Glutamatergic neuron (in vitro differentiated cells): ENCODE data around the gene ACYP1. TPM values are rescaled to one million over a fixed set of nuclear protein-coding genes. Genes with fewer than 3 reads are reported as not detected.

Source experiments
- DNase-seq: peaks from one replicate; pipeline ENCODE4 v3.0.0; 2022
- H3K27ac Mint-ChIP-seq: one replicate; pipeline ENCODE4 v1.8.0; 2020; ENCODE audit warnings: mild to moderate bottlenecking, mixed read lengths, inconsistent platforms; ENCODE audit not compliant: unreplicated experiment
- H3K27me3 Mint-ChIP-seq: one replicate; pipeline ENCODE4 v1.8.0; 2020; ENCODE audit warnings: mild to moderate bottlenecking, moderate library complexity, mixed read lengths, inconsistent platforms; ENCODE audit not compliant: unreplicated experiment
- H3K36me3 Mint-ChIP-seq: one replicate; pipeline ENCODE4 v1.8.0; 2020; ENCODE audit warnings: mild to moderate bottlenecking, mixed read lengths, inconsistent platforms; ENCODE audit not compliant: unreplicated experiment
- H3K4me1 Mint-ChIP-seq: one replicate; pipeline ENCODE4 v1.8.0; 2020; ENCODE audit warnings: mild to moderate bottlenecking, low read depth, mixed read lengths, inconsistent platforms; ENCODE audit not compliant: unreplicated experiment
- H3K4me3 Mint-ChIP-seq: one replicate; pipeline ENCODE4 v1.8.0; 2020; ENCODE audit warnings: mild to moderate bottlenecking, mixed read lengths, inconsistent platforms; ENCODE audit not compliant: unreplicated experiment
- H3K9me3 Mint-ChIP-seq: one replicate; pipeline ENCODE4 v1.8.0; 2020; ENCODE audit warnings: mild to moderate bottlenecking, moderate library complexity, mixed read lengths, inconsistent platforms; ENCODE audit not compliant: unreplicated experiment
- total RNA-seq: library from RNA; stranded (reverse); fragmentation: NEBNext Ultra II Directional; extraction: Animal tissue kit (Norgen Biotek cat#: 25700); gene quantifications from one replicate; pipeline ENCODE4 v1.2.1, GENCODE V29; 2021; ENCODE audit not compliant: unreplicated experiment
- TF ChIP-seq, protein P1 (sequence below): fragments of 200-600 bp; sonication (generic); IDR thresholded peaks from one replicate; pipeline ENCODE4 v1.5.0; 2021; ENCODE audit not compliant: partially characterized antibody, unreplicated experiment

Gene ACYP1
- total RNA-seq, 1 donor from 2014 or later, result 14.3 TPM

DNA sequence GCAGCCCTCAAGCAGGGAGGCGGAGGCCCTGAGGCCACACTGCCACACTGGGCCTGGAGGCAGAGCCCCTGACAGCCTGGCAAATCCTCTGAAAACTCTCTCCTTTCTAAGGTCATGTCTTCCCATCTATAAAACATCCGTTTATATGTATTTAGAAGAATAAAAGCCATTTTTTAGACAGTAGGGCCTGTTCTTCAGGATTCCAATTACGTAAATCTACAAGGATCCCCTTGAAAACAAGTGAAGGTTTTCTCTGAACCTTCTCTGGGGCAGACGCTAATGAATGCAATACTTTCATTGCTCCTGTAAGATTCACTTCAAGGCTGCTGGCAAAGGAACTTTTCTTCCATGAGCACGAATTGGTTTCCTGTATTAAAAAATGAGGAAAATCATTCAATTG, 48.3 kb downstream of the ACYP1 start:
- H3K27ac Mint-ChIP-seq, result no peak overlapping the region
- no peaks in the 10 kb centered on the region for H3K36me3 Mint-ChIP-seq
- no peak overlapping the region for H3K4me3 Mint-ChIP-seq
- no peaks in the 10 kb centered on the region for H3K4me1 Mint-ChIP-seq
- TF ChIP-seq, protein P1, sequence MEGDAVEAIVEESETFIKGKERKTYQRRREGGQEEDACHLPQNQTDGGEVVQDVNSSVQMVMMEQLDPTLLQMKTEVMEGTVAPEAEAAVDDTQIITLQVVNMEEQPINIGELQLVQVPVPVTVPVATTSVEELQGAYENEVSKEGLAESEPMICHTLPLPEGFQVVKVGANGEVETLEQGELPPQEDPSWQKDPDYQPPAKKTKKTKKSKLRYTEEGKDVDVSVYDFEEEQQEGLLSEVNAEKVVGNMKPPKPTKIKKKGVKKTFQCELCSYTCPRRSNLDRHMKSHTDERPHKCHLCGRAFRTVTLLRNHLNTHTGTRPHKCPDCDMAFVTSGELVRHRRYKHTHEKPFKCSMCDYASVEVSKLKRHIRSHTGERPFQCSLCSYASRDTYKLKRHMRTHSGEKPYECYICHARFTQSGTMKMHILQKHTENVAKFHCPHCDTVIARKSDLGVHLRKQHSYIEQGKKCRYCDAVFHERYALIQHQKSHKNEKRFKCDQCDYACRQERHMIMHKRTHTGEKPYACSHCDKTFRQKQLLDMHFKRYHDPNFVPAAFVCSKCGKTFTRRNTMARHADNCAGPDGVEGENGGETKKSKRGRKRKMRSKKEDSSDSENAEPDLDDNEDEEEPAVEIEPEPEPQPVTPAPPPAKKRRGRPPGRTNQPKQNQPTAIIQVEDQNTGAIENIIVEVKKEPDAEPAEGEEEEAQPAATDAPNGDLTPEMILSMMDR, result no peak
- DNase-seq, result no peak
- no peaks in the 10 kb centered on the region for H3K9me3 Mint-ChIP-seq
- no peaks in the 10 kb centered on the region for H3K27me3 Mint-ChIP-seq

DNA sequence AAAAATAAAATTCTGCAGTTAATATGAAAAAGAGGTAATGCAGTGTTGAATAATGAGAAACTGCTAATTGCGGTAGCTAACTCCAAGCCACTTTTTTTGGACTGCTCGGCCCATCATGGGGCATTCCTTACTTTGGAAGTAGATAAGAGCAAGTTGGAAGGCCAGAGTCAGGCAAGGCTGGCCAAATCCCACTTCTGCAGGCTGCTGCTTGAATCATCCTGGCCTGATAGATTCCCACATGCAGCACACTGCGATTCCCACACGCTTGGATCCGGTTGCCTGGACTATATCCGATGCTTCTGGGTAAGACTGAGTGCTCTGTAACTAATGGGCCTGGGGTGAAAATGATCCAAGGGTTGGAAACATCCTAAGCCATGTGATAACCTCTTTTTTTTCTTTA, 50.5 kb downstream of the ACYP1 start:
- no peaks in the 10 kb centered on the region for H3K4me1 Mint-ChIP-seq
- H3K4me3 Mint-ChIP-seq, result no peak overlapping the region
- no peaks in the 10 kb centered on the region for H3K27me3 Mint-ChIP-seq
- DNase-seq, result no peak
- H3K9me3 Mint-ChIP-seq, result no peaks in the 10 kb centered on the region
- TF ChIP-seq, protein P1, result no peak
- H3K27ac Mint-ChIP-seq, result no peak overlapping the region
- H3K36me3 Mint-ChIP-seq, result no peaks in the 10 kb centered on the region

DNA sequence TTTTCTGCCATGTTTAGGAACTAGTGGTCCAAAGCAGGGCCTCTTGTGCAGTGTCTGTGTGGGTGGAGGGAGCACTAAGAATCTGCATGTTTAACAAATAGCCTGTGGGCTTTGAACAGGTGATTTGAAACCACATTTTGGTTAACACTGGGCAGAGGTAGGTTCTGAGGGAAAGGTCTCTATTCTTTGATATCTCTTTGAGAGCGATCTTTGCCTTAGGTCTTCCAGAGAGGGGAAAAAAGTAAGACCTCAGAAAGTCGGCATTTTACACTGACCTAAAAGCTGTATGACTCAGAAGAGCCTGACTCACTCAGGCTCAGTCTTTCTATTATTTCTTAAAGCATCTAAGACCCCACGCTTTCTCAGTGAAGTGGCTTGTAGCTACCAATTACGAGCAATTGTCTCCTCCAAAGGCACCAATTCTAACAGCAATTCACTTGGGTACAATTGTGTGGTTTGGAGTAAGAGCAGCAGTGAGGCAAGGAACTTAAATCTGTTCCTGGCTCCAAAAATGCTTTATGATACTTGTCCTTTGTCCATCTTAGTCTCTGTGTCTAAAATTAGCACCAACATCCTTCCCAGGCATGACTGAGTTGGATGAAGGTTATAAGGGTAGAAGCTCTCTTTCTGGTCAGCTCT, 52.3 kb downstream of the ACYP1 start:
- Mint-ChIP-seq H3K27ac (no peak overlapping the region), H3K4me1 (no peaks in the 10 kb centered on the region), H3K9me3 (no peaks in the 10 kb centered on the region), H3K36me3 (no peaks in the 10 kb centered on the region), H3K27me3 (no peaks in the 10 kb centered on the region), H3K4me3 (no peak overlapping the region)
- TF ChIP-seq, protein P1, result no peak
- DNase-seq, result no peak

DNA sequence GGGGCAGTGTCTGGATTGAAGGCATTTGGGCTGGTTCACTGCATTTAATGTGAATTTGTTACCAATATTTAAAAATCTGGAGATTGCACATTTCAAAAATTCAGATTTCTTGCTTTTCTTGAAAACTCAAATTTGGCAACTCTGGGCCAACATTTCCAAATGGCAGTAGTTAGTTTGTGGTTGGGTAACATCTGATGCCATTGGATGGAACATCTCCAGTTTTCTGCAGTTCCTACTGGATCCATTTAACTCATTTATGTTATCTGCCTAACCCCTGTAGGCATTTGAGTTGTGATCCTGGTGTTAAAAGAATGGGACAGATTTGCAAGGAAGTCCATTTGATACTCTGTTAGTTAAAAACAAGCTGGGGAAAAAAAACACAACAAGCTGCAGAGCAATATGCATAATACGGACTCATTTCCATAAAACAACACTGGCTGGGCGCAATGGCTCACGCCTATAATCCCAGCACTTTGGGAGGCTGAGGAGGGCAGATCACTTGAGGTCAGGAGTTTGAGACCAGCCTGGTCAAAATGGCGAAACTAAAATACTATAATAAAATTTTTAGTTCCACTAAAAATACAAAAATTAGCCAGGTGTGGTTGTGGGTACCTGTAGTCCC, 53.2 kb downstream of the ACYP1 start:
- TF ChIP-seq, protein P1, result no peak
- H3K27me3 Mint-ChIP-seq, result no peaks in the 10 kb centered on the region
- no peak overlapping the region for H3K27ac Mint-ChIP-seq
- H3K4me3 Mint-ChIP-seq, result no peak overlapping the region
- no peaks in the 10 kb centered on the region for H3K4me1 Mint-ChIP-seq
- no peaks in the 10 kb centered on the region for H3K36me3 Mint-ChIP-seq
- H3K9me3 Mint-ChIP-seq, result no peaks in the 10 kb centered on the region
- DNase-seq, result no peak

DNA sequence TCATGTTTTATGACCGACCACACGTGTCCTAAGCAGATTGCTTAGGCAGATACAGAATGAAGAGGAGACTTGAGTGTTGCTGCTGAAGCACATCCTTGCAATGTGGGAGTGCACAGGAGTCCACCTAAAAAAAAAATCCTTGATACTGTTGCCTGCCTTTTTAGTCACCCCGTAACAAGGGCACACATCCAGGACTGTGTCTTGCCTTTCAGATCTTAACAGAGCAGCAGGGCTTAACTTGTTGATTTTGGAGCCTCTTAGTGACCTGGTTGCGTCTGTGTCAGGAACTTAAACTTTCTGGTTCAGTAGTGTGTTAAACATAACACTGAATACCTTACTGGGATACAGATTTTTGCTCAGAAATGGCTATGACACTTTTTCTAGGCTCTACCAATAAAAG, 54.6 kb downstream of the ACYP1 start:
- H3K4me1 Mint-ChIP-seq, result no peaks in the 10 kb centered on the region
- DNase-seq, result no peak
- TF ChIP-seq, protein P1, result no peak
- H3K36me3 Mint-ChIP-seq, result no peaks in the 10 kb centered on the region
- H3K9me3 Mint-ChIP-seq, result no peaks in the 10 kb centered on the region
- H3K27ac Mint-ChIP-seq, result no peak overlapping the region
- no peak overlapping the region for H3K4me3 Mint-ChIP-seq
- no peaks in the 10 kb centered on the region for H3K27me3 Mint-ChIP-seq
